ENCODE results near the gene LACC1.

LACC1 gene

GRCh38 chr13:43872181-43872580, 7.5 kb upstream of the LACC1 start:
- H3K27ac ChIP-seq (ENCODE audit: low read length): no peak overlapping the region
- H3K9ac ChIP-seq (ENCODE audit: low read depth, low read length): no peak overlapping the region
- no peaks in the 10 kb centered on the region for H3K9me3 ChIP-seq (ENCODE audit: insufficient read depth, low read depth, low read length)
- H3K4me1 ChIP-seq (ENCODE audit: insufficient read depth, low read length): peaks cover 6% of the 10 kb centered on the region; the same call in 1 of the 2 replicates
- H3K36me3 ChIP-seq (ENCODE audit: insufficient read depth, low read depth, low read length): peaks cover 16% of the 10 kb centered on the region; the same call in 1 of the 2 replicates
- H3K4me3 ChIP-seq (ENCODE audit: low read length): no peak overlapping the region
- H3K27me3 ChIP-seq (ENCODE audit: insufficient read depth, low read length): no peaks in the 10 kb centered on the region

- Histone ChIP-seq H3K9me3 (ENCODE audit: insufficient read depth, low read depth, low read length) (no peaks in the 10 kb centered on the region), H3K4me1 (ENCODE audit: insufficient read depth, low read length) (peaks cover 18% of the 10 kb centered on the region; the same call in 1 of the 2 replicates), H3K36me3 (ENCODE audit: insufficient read depth, low read depth, low read length) (peaks cover 7% of the 10 kb centered on the region; the same call in 1 of the 2 replicates), H3K9ac (ENCODE audit: low read depth, low read length) (no peak overlapping the region), H3K27ac (ENCODE audit: low read length) (no peak overlapping the region), H3K4me3 (ENCODE audit: low read length) (no peak overlapping the region), H3K27me3 (ENCODE audit: insufficient read depth, low read length) (no peaks in the 10 kb centered on the region; the same call in 1 of the 2 replicates)
Observed at GRCh38 chr13:43874504-43875092, 5.1 kb upstream of the LACC1 start.

- H3K9me3 ChIP-seq (ENCODE audit: insufficient read depth, low read depth, low read length): no peaks in the 10 kb centered on the region
- no peaks in the 10 kb centered on the region for H3K36me3 ChIP-seq (ENCODE audit: insufficient read depth, low read depth, low read length)
- no peak overlapping the region for H3K9ac ChIP-seq (ENCODE audit: low read depth, low read length)
- H3K27me3 ChIP-seq (ENCODE audit: insufficient read depth, low read length): peaks cover 16% of the 10 kb centered on the region
- H3K4me1 ChIP-seq (ENCODE audit: insufficient read depth, low read length): peaks cover 24% of the 10 kb centered on the region; the same call in 1 of the 2 replicates
- no peak overlapping the region for H3K27ac ChIP-seq (ENCODE audit: low read length)
- no peak overlapping the region for H3K4me3 ChIP-seq (ENCODE audit: low read length)
Observed at GRCh38 chr13:43876366-43876765, 3.3 kb upstream of the LACC1 start.

GRCh38 chr13:43877326-43877725, 2.4 kb upstream of the LACC1 start:
- H3K27ac ChIP-seq (ENCODE audit: low read length): no peak overlapping the region
- H3K9ac ChIP-seq (ENCODE audit: low read depth, low read length): no peak overlapping the region
- H3K36me3 ChIP-seq (ENCODE audit: insufficient read depth, low read depth, low read length): no peaks in the 10 kb centered on the region
- peak overlapping the region; percentile 39; the same call in 1 of the 2 replicates for H3K4me3 ChIP-seq (ENCODE audit: low read length)
- peaks cover 25% of the 10 kb centered on the region; the same call in 1 of the 2 replicates for H3K4me1 ChIP-seq (ENCODE audit: insufficient read depth, low read length)
- no peaks in the 10 kb centered on the region for H3K9me3 ChIP-seq (ENCODE audit: insufficient read depth, low read depth, low read length)
- peaks cover 22% of the 10 kb centered on the region for H3K27me3 ChIP-seq (ENCODE audit: insufficient read depth, low read length)

- Histone ChIP-seq H3K27me3 (ENCODE audit: insufficient read depth, low read length) (peaks cover 22% of the 10 kb centered on the region), H3K9ac (ENCODE audit: low read depth, low read length) (no peak overlapping the region), H3K27ac (ENCODE audit: low read length) (no peak overlapping the region), H3K36me3 (ENCODE audit: insufficient read depth, low read depth, low read length) (no peaks in the 10 kb centered on the region), H3K4me1 (ENCODE audit: insufficient read depth, low read length) (peaks cover 25% of the 10 kb centered on the region; the same call in 1 of the 2 replicates), H3K9me3 (ENCODE audit: insufficient read depth, low read depth, low read length) (no peaks in the 10 kb centered on the region), H3K4me3 (ENCODE audit: low read length) (peak overlapping the region; percentile 68; the same call in 1 of the 2 replicates)
Observed at GRCh38 chr13:43877766-43878165, 1.9 kb upstream of the LACC1 start.

GRCh38 chr13:43878892-43879754, 581 bp upstream of the LACC1 start, which contains the start of gene CCDC122:
Gene CCDC122, minus strand, starts transcription at chr13:43879740. Its CDS starts 10,364 bp downstream, at chr13:43869376.
- Histone ChIP-seq H3K27me3 (ENCODE audit: insufficient read depth, low read length) (peaks cover 22% of the 10 kb centered on the region), H3K9ac (ENCODE audit: low read depth, low read length) (peak within 1 kb of the TSS; percentile 80), H3K4me3 (ENCODE audit: low read length) (peak within 1 kb of the TSS; percentile 68), H3K27ac (ENCODE audit: low read length) (peak within 1 kb of the TSS; percentile 54), H3K36me3 (ENCODE audit: insufficient read depth, low read depth, low read length) (no peaks in the 10 kb centered on the region), H3K4me1 (ENCODE audit: insufficient read depth, low read length) (peaks cover 25% of the 10 kb centered on the region; the same call in 1 of the 2 replicates), H3K9me3 (ENCODE audit: insufficient read depth, low read depth, low read length) (no peaks in the 10 kb centered on the region)

- Histone ChIP-seq H3K36me3 (ENCODE audit: insufficient read depth, low read depth, low read length) (no peaks in the 10 kb centered on the region), H3K4me3 (ENCODE audit: low read length) (peak overlapping the region; percentile 68), H3K9me3 (ENCODE audit: insufficient read depth, low read depth, low read length) (no peaks in the 10 kb centered on the region), H3K27ac (ENCODE audit: low read length) (no peak overlapping the region), H3K27me3 (ENCODE audit: insufficient read depth, low read length) (peaks cover 22% of the 10 kb centered on the region), H3K9ac (ENCODE audit: low read depth, low read length) (peak overlapping the region; percentile 29; the same call in 1 of the 2 replicates), H3K4me1 (ENCODE audit: insufficient read depth, low read length) (peaks cover 25% of the 10 kb centered on the region; the same call in 1 of the 2 replicates)
Observed at GRCh38 chr13:43880214-43880855, 631 bp downstream of the LACC1 start.

GRCh38 chr13:43880926-43881325, 1.2 kb downstream of the LACC1 start:
- no peak overlapping the region for H3K4me3 ChIP-seq (ENCODE audit: low read length)
- no peaks in the 10 kb centered on the region for H3K9me3 ChIP-seq (ENCODE audit: insufficient read depth, low read depth, low read length)
- peaks cover 21% of the 10 kb centered on the region; the same call in 1 of the 2 replicates for H3K4me1 ChIP-seq (ENCODE audit: insufficient read depth, low read length)
- H3K36me3 ChIP-seq (ENCODE audit: insufficient read depth, low read depth, low read length): no peaks in the 10 kb centered on the region
- H3K27ac ChIP-seq (ENCODE audit: low read length): no peak overlapping the region
- no peak overlapping the region for H3K9ac ChIP-seq (ENCODE audit: low read depth, low read length)
- peaks cover 22% of the 10 kb centered on the region for H3K27me3 ChIP-seq (ENCODE audit: insufficient read depth, low read length)

GRCh38 chr13:43881580-43881979, 1.9 kb downstream of the LACC1 start:
- Histone ChIP-seq H3K27me3 (ENCODE audit: insufficient read depth, low read length) (peaks cover 22% of the 10 kb centered on the region), H3K36me3 (ENCODE audit: insufficient read depth, low read depth, low read length) (no peaks in the 10 kb centered on the region), H3K4me1 (ENCODE audit: insufficient read depth, low read length) (peaks cover 19% of the 10 kb centered on the region; the same call in 1 of the 2 replicates), H3K9me3 (ENCODE audit: insufficient read depth, low read depth, low read length) (no peaks in the 10 kb centered on the region), H3K4me3 (ENCODE audit: low read length) (no peak overlapping the region), H3K27ac (ENCODE audit: low read length) (no peak overlapping the region), H3K9ac (ENCODE audit: low read depth, low read length) (no peak overlapping the region)

GRCh38 chr13:43883631-43884030, 3.9 kb downstream of the LACC1 start:
- no peak overlapping the region for H3K4me3 ChIP-seq (ENCODE audit: low read length)
- no peak overlapping the region for H3K9ac ChIP-seq (ENCODE audit: low read depth, low read length)
- peaks cover 7% of the 10 kb centered on the region; the same call in 1 of the 2 replicates for H3K4me1 ChIP-seq (ENCODE audit: insufficient read depth, low read length)

GRCh38 chr13:43884222-43884621, 4.5 kb downstream of the LACC1 start:
- H3K4me1 ChIP-seq (ENCODE audit: insufficient read depth, low read length): peaks cover 7% of the 10 kb centered on the region; the same call in 1 of the 2 replicates
- H3K4me3 ChIP-seq (ENCODE audit: low read length): no peak overlapping the region
- no peaks in the 10 kb centered on the region for H3K36me3 ChIP-seq (ENCODE audit: insufficient read depth, low read depth, low read length)

More at GRCh38 chr13:43883631-43884030, 3.9 kb downstream of the LACC1 start:
- Histone ChIP-seq H3K27ac (ENCODE audit: low read length) (no peak overlapping the region), H3K36me3 (ENCODE audit: insufficient read depth, low read depth, low read length) (no peaks in the 10 kb centered on the region), H3K9me3 (ENCODE audit: insufficient read depth, low read depth, low read length) (no peaks in the 10 kb centered on the region), H3K27me3 (ENCODE audit: insufficient read depth, low read length) (peaks cover 22% of the 10 kb centered on the region)

More at GRCh38 chr13:43884222-43884621, 4.5 kb downstream of the LACC1 start:
- Histone ChIP-seq H3K9ac (ENCODE audit: low read depth, low read length) (no peak overlapping the region), H3K27ac (ENCODE audit: low read length) (no peak overlapping the region), H3K9me3 (ENCODE audit: insufficient read depth, low read depth, low read length) (no peaks in the 10 kb centered on the region), H3K27me3 (ENCODE audit: insufficient read depth, low read length) (peaks cover 22% of the 10 kb centered on the region)
